Fibroblast of peridontal ligament (primary cell): Measurements from ENCODE around the gene LPP.

ENCODE experiments used
- DNase-seq: peaks from one replicate; pipeline ENCODE4 v3.0.0-alpha.2; 2010; ENCODE audit errors: extremely low read depth

Gene LPP

DNA sequence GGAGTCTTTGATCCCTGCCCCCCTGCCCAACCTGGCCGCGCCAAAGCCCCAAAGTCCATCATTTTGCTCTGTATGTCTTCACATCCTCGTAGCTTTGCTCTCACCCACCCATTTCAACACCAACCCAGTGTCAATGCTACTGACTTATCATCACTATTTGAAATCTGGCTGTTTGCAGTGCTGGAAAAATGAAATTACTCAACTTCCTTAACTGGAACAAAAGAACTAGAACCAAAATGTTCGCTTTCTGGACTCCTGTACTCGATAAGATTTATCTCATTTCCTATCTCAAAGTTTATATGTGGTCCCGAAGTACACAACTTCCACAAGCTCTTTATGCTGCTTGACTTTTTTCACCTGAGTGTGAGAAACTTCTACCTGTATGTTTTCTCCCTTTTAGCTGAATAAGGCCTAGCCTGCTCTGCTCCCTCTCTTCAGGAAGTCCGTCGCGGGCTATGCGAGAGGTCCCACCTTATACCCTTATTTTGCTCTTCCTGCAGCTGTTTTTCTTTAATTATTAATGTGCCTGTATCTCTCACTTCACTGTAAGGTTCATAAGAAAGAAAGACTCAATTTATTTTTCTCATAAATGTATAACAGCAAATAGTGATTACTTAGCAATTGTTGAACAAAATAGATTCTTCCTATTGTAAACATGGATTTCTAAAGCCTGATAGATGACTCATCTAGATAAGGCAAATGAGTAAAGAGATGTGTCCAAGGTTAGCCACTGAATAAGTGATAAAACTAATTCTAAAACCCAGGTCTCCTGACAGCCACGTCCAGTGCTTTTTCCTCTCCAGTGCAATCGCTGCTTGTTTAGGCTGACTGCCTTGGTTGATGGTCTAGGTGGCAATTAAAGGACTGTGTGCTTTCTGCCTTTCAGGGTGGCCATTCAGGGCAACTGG, 553.7 kb downstream of the LPP start:
- DNase-seq: no peak

DNA sequence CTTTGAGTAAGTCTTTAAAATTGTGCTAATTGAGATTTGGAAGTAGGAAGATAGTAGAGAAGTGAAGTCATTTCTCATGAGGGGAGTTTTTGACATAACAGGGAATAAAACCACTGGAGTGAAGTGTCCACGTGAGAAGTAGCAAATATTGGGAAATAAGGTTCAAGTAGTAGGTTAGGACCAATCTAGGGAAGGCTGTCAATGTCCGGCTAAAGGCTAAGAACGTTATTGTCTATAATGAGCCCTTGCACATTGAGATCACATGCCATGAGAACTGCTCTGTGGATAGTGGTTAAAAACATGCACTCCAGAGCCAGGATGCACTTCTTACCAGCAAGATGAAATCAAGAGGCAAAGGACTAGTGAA, 557.9 kb downstream of the LPP start:
- peak; percentile 35 for DNase-seq

- DNase-seq: peak; percentile 83
These were observed 558.4 kb downstream of the LPP start for GRCh38 chr3:188712248-188712924.

DNA sequence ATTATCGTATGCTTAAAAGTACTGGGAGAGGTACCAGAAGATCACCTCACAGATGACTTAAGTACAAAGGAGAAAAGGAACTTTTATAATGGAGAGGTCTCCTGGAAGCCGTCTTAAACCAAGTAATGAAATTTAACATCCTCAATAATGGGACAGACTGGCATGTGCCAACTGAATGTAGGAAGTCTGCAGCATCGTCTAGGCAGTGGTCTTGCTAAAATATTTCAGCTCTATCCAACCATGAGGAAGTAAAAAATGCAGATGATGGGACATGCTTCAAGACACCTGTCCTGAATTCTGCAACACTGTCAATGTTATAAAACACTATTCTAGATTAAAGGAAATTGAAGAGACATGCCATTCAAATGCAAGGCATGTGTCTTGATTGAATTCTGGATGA, 559.0 kb downstream of the LPP start:
- DNase-seq: no peak

GRCh38 chr3:188719545-188719944, 565.6 kb downstream of the LPP start:
- DNase-seq: no peak

DNA sequence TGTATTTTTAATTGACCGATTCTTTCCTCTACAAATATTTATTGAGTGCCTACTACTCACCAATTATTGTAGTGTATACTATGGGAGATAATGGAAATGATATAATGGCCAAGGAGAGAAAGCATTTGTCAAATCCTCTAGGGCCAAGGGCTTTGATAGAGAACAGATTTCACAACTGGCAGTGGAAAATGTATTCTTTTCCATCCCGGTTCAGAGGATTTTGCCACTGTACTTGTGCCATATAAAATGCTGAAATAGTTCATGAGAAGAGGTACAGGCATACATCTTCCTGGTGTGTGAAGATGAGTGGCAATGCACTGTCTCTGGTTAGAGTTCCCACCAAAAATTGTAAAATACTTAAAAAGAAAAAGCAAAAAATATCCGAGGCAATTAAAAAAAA, 566.3 kb downstream of the LPP start:
- peak; percentile 6 for DNase-seq

DNA sequence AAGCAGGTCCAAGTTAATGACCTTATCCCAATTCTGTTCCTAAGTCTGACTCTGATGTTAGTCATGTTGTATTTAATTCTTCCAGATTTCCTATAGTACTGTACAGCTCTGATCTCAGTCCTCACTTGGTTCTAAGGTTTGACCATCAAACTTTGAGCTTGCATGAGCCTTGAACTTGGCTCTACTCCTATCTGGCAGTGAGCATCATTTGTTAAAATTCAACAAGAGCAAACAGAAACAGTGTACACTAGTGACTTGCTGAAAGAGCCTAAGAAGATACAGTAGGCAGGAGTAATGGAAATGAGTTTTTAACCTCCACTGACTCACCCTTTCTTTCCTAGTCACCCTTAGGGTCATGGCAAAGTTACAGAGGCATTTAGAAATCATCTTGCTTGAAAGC, 566.7 kb downstream of the LPP start:
- DNase-seq: peak; percentile 46

DNA sequence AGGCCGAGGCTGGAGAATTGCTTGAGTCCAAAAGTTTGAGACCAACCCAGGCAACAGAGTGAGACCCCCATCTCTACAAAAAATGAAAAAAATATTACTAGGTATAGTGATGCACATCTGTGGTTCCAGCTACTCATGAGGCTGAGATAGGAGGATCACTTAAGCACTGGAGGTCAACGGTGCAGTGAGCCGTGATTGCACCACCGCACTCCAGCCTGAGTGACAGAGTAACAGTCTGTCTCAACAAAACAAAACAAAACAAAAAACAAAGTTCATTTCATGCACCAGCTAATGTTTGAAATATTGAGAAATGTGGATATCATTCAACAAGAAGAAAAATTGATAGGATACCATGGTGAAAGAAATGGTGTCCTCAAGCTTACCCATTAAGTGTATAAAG, 567.4 kb downstream of the LPP start:
- no peak for DNase-seq

DNA sequence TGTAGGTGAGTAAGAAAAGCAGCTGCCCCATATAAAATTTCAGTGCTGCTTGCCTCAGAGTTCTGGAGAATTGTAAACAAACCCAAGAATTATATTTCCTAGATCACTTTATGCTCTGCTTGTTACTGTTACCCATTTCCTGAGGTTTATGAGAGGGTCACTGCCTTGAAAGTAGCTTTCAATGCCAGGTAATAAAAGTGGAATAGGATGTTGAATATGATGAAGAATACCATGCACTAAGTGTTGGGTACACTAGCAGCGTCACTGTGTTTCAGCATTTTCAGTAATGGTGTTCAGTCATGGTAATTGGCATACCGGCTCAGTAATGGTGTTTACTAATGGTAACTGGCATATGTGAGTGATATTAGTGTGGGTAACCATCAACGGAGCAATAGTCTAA, 568.0 kb downstream of the LPP start:
- DNase-seq: peak; percentile 10

GRCh38 chr3:188722963-188723362, 569.0 kb downstream of the LPP start:
- DNase-seq: no peak

DNA sequence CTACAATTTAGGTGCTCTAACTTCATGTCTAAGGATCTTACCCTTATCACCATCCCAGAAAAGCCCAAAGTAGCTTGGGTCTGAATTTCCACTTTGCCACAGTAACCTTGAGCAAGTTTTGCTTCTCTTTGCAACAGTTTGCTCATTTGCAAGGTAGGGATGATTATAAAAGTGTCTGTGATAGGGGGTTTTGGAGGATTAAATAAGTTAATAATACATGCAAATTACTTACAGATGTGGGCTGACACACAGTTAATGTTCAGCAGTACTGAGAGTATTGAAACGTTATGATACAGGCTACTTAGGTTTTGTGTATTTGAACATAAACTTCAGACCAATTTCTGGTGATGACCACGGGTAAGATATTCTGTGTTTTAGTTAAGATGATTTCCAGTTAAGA, 573.1 kb downstream of the LPP start:
- no peak for DNase-seq

DNA sequence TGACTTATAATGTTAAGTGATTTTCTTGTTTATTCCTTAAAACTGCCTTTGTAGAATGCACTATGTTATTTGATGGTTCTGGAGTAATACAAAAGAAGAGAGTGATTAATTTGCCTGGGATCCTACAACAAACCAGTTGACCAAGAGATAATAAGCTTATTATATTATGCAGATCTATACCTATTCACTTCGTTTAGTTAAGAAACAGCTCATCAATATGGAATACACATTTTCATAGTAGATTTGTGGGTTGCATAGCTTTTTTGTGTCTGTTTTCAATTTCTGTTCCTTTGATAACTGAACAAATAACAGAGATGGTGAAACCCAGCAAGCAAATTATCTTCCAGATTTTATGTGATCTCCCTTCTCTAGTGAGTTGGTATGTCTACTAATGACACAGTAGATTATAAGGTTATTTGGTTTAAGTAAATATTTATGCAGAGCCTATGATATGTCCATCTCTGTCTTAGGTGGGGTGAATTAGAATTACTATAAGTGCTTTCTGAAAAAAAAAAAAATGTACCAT, 574.5 kb downstream of the LPP start:
- DNase-seq: no peak

GRCh38 chr3:188729422-188729821, 575.5 kb downstream of the LPP start:
- DNase-seq: no peak

DNA sequence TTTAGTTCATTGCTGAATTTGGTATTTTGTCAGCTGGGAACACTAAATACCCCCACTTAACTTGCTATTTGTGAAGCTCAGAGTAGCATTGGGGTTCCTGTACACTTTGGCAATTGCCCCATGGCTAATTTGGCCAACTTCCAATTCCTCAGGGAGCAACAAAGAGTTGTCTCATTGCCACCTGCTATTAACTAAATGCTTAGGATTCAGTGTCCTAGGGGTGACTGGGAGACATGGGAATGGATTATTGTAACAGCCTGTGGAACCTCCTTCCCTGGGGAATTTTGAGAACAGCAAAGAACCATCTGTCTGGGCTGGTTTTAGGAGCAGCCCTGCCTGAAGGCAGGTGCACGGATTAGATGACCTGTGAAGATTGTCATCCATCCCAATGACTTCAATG, 580.4 kb downstream of the LPP start:
- DNase-seq: no peak

DNA sequence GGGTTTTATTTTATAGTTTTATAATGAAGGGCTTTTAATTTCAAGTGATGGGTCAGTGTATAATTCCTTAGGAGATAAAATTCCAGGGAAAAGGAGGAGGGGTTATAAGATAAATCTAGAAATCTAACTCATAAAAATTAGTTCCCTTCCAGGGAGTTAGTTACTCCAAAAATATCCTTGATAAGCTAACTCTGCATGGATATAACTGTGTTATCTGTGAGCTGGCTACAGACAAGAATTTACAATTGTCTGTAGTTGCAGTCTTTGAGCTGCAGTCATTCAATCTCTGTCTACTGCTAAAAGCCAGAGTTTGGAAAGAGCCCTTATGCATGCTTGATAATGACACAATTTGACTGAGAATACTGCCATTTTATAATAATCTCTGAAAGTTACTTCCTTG, 585.6 kb downstream of the LPP start:
- no peak for DNase-seq

DNA sequence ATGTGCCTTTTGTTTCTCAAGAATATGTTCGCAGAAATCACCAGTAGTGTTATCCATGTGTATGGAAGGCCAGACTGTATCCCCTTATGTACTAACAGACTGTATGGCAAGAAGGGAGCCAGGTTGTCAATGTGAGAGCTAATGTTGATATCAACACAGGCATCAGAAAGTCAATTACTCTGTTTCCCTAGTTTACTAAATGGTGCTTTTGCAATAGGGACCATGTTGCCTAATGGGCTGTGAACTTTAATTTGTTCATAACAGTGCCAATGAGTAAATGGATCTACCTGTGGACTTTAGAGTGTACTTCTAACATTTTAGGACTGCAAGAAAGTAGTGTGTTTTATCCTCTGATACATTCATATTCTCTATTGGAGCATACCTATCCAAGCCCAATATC, 586.1 kb downstream of the LPP start:
- DNase-seq: no peak

- DNase-seq: no peak
These were observed 589.0 kb downstream of the LPP start for GRCh38 chr3:188742755-188743550.

- no peak for DNase-seq
These were observed 590.2 kb downstream of the LPP start for GRCh38 chr3:188744166-188744565.

- DNase-seq: no peak
These were observed 591.1 kb downstream of the LPP start for GRCh38 chr3:188745031-188745430.

- DNase-seq: peak; percentile 42
These were observed 592.4 kb downstream of the LPP start for GRCh38 chr3:188746291-188746783.

DNA sequence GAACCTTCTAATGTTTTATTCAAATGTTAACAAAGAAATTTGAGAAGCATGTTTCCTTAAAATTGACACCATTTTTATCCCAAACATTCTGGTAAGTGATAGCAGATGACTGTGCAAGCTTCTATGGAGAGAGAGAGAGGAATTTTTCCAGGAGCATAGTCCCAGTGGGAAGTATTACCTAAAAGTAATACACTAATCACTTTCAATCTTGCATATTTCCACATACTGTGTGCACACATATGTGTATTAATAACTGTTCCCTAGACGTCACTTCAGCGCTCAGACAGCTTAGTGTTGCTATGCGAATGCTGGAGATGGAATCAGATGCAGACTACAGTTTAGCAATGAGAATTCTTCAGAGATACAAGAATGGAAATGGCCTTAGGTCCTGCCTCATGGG, 593.5 kb downstream of the LPP start:
- DNase-seq: peak; percentile 63

- no peak for DNase-seq
These were observed 595.2 kb downstream of the LPP start for GRCh38 chr3:188749010-188749617.
